H1 (cell line): ENCODE data around the gene ZBED4. TPM values are rescaled to one million over a fixed set of nuclear protein-coding genes. Genes with fewer than 3 reads are reported as not detected.

Experiments
- BCL11A ChIP-seq, 2 experiments: IDR thresholded peaks; one replicate each; pipeline ENCODE4 v1.6.1; 2011; ENCODE audit warnings: low read depth in 2 of 2, low read length in 2 of 2, mild to moderate bottlenecking in 2 of 2
- CREB1 ChIP-seq: IDR thresholded peaks from 2 replicates; pipeline ENCODE4 v1.6.1; 2012; ENCODE audit warnings: inconsistent platforms
- FOSL1 ChIP-seq: IDR thresholded peaks from 2 replicates; pipeline ENCODE4 v1.6.1; 2011; ENCODE audit warnings: mild to moderate bottlenecking, low read depth, low read length, moderate library complexity; ENCODE audit not compliant: insufficient read depth
- RBBP5 ChIP-seq: IDR thresholded peaks from 2 replicates; pipeline ENCODE4 v1.7.1; 2012; ENCODE audit warnings: low read depth, mild to moderate bottlenecking, inconsistent platforms, low read length, moderate library complexity, borderline replicate concordance
- SIX5 ChIP-seq: IDR thresholded peaks from 2 replicates; pipeline ENCODE4 v1.6.1; 2011; ENCODE audit warnings: mild to moderate bottlenecking, low read depth, low read length
- polyA plus RNA-seq, 7 experiments: library from polyadenylated mRNA; depleted of rRNA in 3 of 7; stranded (reverse) in 5 of 7; unstranded in 2 of 7; fragments of >200 nt in 5 of 7; fragments of 200-250 nt in 2 of 7; gene quantifications; 1 replicate in 5 of 7; 2 replicates in 1 of 7; 4 replicates in 1 of 7; pipeline versions ENCODE4 v1.2.1 to v1.2.3, GENCODE V29; 2011 to 2013; ENCODE audit warnings: missing spikeins in 2 of 7, mixed read lengths in 2 of 7
- total RNA-seq: library from RNA; stranded (reverse); fragmentation: NEBNext Ultra II Directional; extraction: Animal tissue kit (Norgen Biotek cat#: 25700); gene quantifications from 2 replicates; pipeline ENCODE4 v1.2.1, GENCODE V29; 2021

ZBED4 gene
- total and polyA plus RNA-seq, 2 of the 8 experiments (the other 6 are each of a cell fraction or from before 2014, with no cell fraction given): 11.0 to 28.3 TPM

- TF ChIP-seq RBBP5 (no peak), BCL11A (IDR thresholded peaks at IDR 0.05; ENCODE audit: low read depth in 2 of 2, low read length in 2 of 2) (no peak), FOSL1 (no peak), SIX5 (no peak), CREB1 (no peak)
- TF ChIP-seq, all 59 proteins: peak for 0
These were observed 26.2 kb downstream of the ZBED4 start (continued) for GRCh38 chr22:49879871-49880270.
